ENCODE measurements around the gene VPS13C.
A peak's percentile ranks its signal among the peaks of the same experiment; 100 is the strongest.

GRCh38 chr15:61880084-61880483, 180.2 kb downstream of the VPS13C start:
- TF ChIP-seq POLR2AphosphoS5 (IDR thresholded peaks at IDR 0.05; ENCODE audit: borderline replicate concordance, low read depth, low read length) (peak; percentile 42; the same call in 1 of the 2 replicates), EZH2 (IDR thresholded peaks at IDR 0.05) (no peak), FOXP2 (optimal IDR thresholded peaks at IDR 0.05; ENCODE audit: control extremely low read depth, extremely low read length, insufficient read depth) (no peak)
